Mucosa of descending colon (tissue), 3 donors: Measurements from ENCODE around the gene SLIT3. TPM values are rescaled to one million over a fixed set of nuclear protein-coding genes. Genes with fewer than 3 reads are reported as not detected.

Source experiments
- ATAC-seq: fragments of 200-7000 bp; cut with Tn5 transposase; one replicate; pipeline ENCODE4 v1.9.1; 2020; ENCODE audit warnings: mild to moderate bottlenecking, moderate library complexity
- DNase-seq, 3 donors: peaks; one replicate each; pipeline ENCODE4 v3.0.0-alpha.2; 2020
- H3K36me3 ChIP-seq: fragments of 200-600 bp; one replicate; pipeline ENCODE4 v1.8.0; 2021; ENCODE audit warnings: low read depth, mild to moderate bottlenecking
- H3K4me1 ChIP-seq: fragments of 200-600 bp; one replicate; pipeline ENCODE4 v1.8.0; 2021; ENCODE audit warnings: low read depth, mild to moderate bottlenecking
- H3K4me3 ChIP-seq: fragments of 200-600 bp; one replicate; pipeline ENCODE4 v1.8.0; 2021; ENCODE audit warnings: mild to moderate bottlenecking
- H3K9me3 ChIP-seq: fragments of 200-600 bp; one replicate; pipeline ENCODE4 v1.8.0; 2021; ENCODE audit warnings: mild to moderate bottlenecking
- CTCF ChIP-seq: fragments of 200-600 bp; IDR thresholded peaks from one replicate; pipeline ENCODE4 v1.8.0; 2022; ENCODE audit warnings: antibody characterized with exemption, mild to moderate bottlenecking
- intact Hi-C, 2 donors: fragments of 100-400 bp; cut with DNase I in 1 of 2; cut with micrococcal nuclease in 1 of 2; formaldehyde crosslinking; loops; one replicate each; pipeline versions ENCODE4 v1.11.0 to v1.11.1; 2022; cut with DNase I, micrococcal nuclease
- total RNA-seq, 3 donors: library from RNA; stranded (reverse); fragmentation: NEBNext Ultra II Directional in 2 of 3; extraction: Animal tissue kit (Norgen Biotek cat#: 25700) in 2 of 3; gene quantifications; one replicate each; pipeline versions ENCODE4 v1.2.1 to v1.2.4, GENCODE V29; 2021 to 2023
- donor health status: DM: no; HTN: no; CAD: no; lungs with moderate emphysema.
- donor health status: DM: no; HTN: no; CAD: no.
- donor health status: DM: no; HTN: yes; CAD: no.

The SLIT3 gene
- total RNA-seq, 3 donors from 2014 or later: 4.2 to 25.5 (median 16.1) TPM

GRCh38 chr5:169204788-169205400 lies 96.0 kb downstream of the SLIT3 start:
- H3K36me3 ChIP-seq: no peaks in the 10 kb centered on the region
- H3K4me3 ChIP-seq: no peak overlapping the region
- no peaks in the 10 kb centered on the region for H3K9me3 ChIP-seq
- H3K4me1 ChIP-seq: no peaks in the 10 kb centered on the region
- ATAC-seq (no peak), DNase-seq (no peak)
- TF ChIP-seq CTCF: no peak
- intact Hi-C loops: no loop called here

- no peaks in the 10 kb centered on the region for H3K36me3 ChIP-seq
- no peak for TF ChIP-seq CTCF
- intact Hi-C loops: no loop called here
- H3K4me3 ChIP-seq: no peak overlapping the region
- DNase-seq: no peak
- ATAC-seq: no peak
- H3K9me3 ChIP-seq: no peaks in the 10 kb centered on the region
- no peaks in the 10 kb centered on the region for H3K4me1 ChIP-seq
Measured at GRCh38 chr5:169202969-169203368, 98.0 kb downstream of the SLIT3 start.

GRCh38 chr5:169201597-169201996 lies 99.3 kb downstream of the SLIT3 start:
- Histone ChIP-seq H3K4me3 (no peak overlapping the region), H3K9me3 (no peaks in the 10 kb centered on the region), H3K36me3 (no peaks in the 10 kb centered on the region), H3K4me1 (no peaks in the 10 kb centered on the region)
- ATAC-seq (no peak), DNase-seq (no peak)
- no peak for TF ChIP-seq CTCF
- intact Hi-C loops: no loop called here

GRCh38 chr5:169200125-169200778 lies 100.7 kb downstream of the SLIT3 start:
- Histone ChIP-seq H3K9me3 (no peaks in the 10 kb centered on the region), H3K36me3 (no peaks in the 10 kb centered on the region), H3K4me1 (no peaks in the 10 kb centered on the region), H3K4me3 (no peak overlapping the region)
- TF ChIP-seq CTCF: no peak
- DNase-seq (no peak), ATAC-seq (no peak)
- intact Hi-C loops: no loop called here

- Histone ChIP-seq H3K4me1 (no peaks in the 10 kb centered on the region), H3K9me3 (no peaks in the 10 kb centered on the region), H3K36me3 (no peaks in the 10 kb centered on the region), H3K4me3 (no peak overlapping the region)
- intact Hi-C loops: no loop called here
- ATAC-seq (no peak), DNase-seq (peak in 1 of 3 donors; percentile 24)
- no peak for TF ChIP-seq CTCF
Measured at GRCh38 chr5:169197343-169197742, 103.6 kb downstream of the SLIT3 start.
